Measurements from ENCODE around the gene TNFRSF1A.

DNA sequence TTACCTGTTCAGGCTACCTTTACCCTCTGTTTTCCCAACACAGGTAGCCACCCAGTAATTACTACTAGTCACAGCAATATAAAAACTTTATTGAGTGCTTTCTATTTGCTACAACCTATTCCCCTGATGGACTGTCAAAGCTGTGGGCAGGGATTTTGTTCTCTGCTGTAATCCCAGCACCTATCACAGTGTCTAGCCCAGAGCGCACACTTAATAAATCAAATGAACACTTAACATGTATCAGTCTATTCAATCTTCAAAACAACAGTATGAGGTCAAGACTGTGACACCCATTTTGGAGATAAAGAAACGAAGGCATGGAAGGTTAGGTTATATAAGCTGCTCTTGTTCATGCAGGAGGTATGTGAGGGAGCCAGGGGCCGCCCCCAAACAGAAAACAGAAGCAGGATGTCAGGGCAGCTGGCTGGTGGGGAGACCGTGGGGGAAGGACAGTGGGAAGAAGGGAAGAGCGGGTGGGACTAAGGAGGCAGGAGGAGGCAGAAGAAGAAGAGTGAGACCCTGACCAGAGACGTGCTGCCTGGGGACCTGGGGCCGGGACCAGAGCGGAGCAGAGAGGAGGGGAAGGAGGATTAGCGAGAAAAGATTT lies 1.7 kb downstream of the TNFRSF1A start:
- TF ChIP-seq, protein P1, sequence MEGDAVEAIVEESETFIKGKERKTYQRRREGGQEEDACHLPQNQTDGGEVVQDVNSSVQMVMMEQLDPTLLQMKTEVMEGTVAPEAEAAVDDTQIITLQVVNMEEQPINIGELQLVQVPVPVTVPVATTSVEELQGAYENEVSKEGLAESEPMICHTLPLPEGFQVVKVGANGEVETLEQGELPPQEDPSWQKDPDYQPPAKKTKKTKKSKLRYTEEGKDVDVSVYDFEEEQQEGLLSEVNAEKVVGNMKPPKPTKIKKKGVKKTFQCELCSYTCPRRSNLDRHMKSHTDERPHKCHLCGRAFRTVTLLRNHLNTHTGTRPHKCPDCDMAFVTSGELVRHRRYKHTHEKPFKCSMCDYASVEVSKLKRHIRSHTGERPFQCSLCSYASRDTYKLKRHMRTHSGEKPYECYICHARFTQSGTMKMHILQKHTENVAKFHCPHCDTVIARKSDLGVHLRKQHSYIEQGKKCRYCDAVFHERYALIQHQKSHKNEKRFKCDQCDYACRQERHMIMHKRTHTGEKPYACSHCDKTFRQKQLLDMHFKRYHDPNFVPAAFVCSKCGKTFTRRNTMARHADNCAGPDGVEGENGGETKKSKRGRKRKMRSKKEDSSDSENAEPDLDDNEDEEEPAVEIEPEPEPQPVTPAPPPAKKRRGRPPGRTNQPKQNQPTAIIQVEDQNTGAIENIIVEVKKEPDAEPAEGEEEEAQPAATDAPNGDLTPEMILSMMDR (IDR thresholded peaks at IDR 0.05; ENCODE audit: low read depth, low read length, missing input control): no peak
- TF ChIP-seq TAF1 (conservative IDR thresholded peaks at IDR 0.05) (no peak), RAD21 (IDR thresholded peaks at IDR 0.05) (peak in 1 of 2 donors; percentile 16), JUND (IDR thresholded peaks at IDR 0.05) (no peak), HNF4G (IDR thresholded peaks at IDR 0.05) (no peak), YY1 (IDR thresholded peaks at IDR 0.05) (peak; percentile 11), HNF4A (conservative IDR thresholded peaks at IDR 0.05) (no peak)
- TF ChIP-seq, protein P2, sequence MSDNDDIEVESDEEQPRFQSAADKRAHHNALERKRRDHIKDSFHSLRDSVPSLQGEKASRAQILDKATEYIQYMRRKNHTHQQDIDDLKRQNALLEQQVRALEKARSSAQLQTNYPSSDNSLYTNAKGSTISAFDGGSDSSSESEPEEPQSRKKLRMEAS (IDR thresholded peaks at IDR 0.05): no peak

All from liver (tissue), 3 donors.